ENCODE data around the gene FAM20C. TPM values are rescaled to one million over a fixed set of nuclear protein-coding genes. Genes with fewer than 3 reads are reported as not detected.

The FAM20C gene
- total RNA-seq, 1 experiment from 2014 or later, result 62.6 TPM

- Mint-ChIP-seq H3K27me3 (ENCODE audit: low read depth) (peaks cover 1% of the 10 kb centered on the region; the same call in 1 of the 2 replicates), H3K4me3 (no peak overlapping the region; a peak in 1 of 5 replicates), H3K9me3 (no peaks in the 10 kb centered on the region; a peak in 1 of 5 replicates), H3K4me1 (peaks cover 35% of the 10 kb centered on the region in 2 experiments), H3K36me3 (ENCODE audit: insufficient read depth in 1 of 3, low read depth in 3 of 3) (peaks cover 47 to 64% (median 51%) of the 10 kb centered on the region in 3 experiments), H3K27ac (no peak overlapping the region; a peak in 1 of 7 replicates)
- no peak overlapping the region for H2AK5ac ChIP-seq (ENCODE audit: insufficient read length, low read length)
- no peaks in the 10 kb centered on the region for H3K79me1 ChIP-seq (ENCODE audit: insufficient read depth, low read depth, low read length, poor library complexity, severe bottlenecking)
- no peak overlapping the region for H2BK12ac ChIP-seq (ENCODE audit: insufficient read length, low read depth, low read length)
- H3K4ac ChIP-seq (ENCODE audit: low read depth, low read length), result no peak overlapping the region
- peaks cover 2% of the 10 kb centered on the region; the same call in 1 of the 2 replicates for H3K79me2 ChIP-seq (ENCODE audit: insufficient read depth, low read length)
- no peak overlapping the region for H3K18ac ChIP-seq (ENCODE audit: insufficient read length, low read depth, low read length)
- H4K8ac ChIP-seq (replicated peaks; ENCODE audit: insufficient read length, low read depth, low read length), result no peak overlapping the region
- H3K9ac ChIP-seq (ENCODE audit: extremely low read depth, insufficient read length, low read length), result no peak overlapping the region
- no peaks in the 10 kb centered on the region for H4K20me1 ChIP-seq (ENCODE audit: control insufficient read depth, insufficient read depth, insufficient read length)
- no peaks in the 10 kb centered on the region for H3K9me3 ChIP-seq (ENCODE audit: control insufficient read depth, low read depth, low read length)
- H2BK120ac ChIP-seq (ENCODE audit: low read depth, low read length, poor library complexity, severe bottlenecking), result no peak overlapping the region
- no peak overlapping the region for H3T11ph ChIP-seq (ENCODE audit: low read length)
- H3K27me3 ChIP-seq (ENCODE audit: insufficient read depth, low read length), result no peaks in the 10 kb centered on the region
- no peaks in the 10 kb centered on the region; the same call in 1 of the 2 replicates for H3K4me1 ChIP-seq (ENCODE audit: insufficient read depth, low read length)
- no CpG with 5 or more reads among the region's 5 CpGs for WGBS (ENCODE audit: extremely low coverage, insufficient read length, low lambda C conversion rate)
- no peak overlapping the region for H3K23ac ChIP-seq (ENCODE audit: insufficient read length, low read depth, low read length)
- no peak overlapping the region for H2AFZ ChIP-seq (ENCODE audit: low read length)
- TF ChIP-seq CTCF (conservative IDR thresholded peaks at IDR 0.05), result no peak
- H4K5ac ChIP-seq (ENCODE audit: insufficient read length, low read depth, low read length), result no peak overlapping the region
- no peak overlapping the region for H4K91ac ChIP-seq (ENCODE audit: insufficient read length, low read depth, low read length)
- no peak overlapping the region for H3K27ac ChIP-seq (ENCODE audit: insufficient read length, low read depth, low read length)
- DNase-seq, result no peak
- no peak overlapping the region for H2BK20ac ChIP-seq (ENCODE audit: low read depth, low read length, poor library complexity, severe bottlenecking)
- no peak overlapping the region for H2BK15ac ChIP-seq (ENCODE audit: low read depth, low read length)
- H3K23me2 ChIP-seq (ENCODE audit: insufficient read length, low read depth, low read length, poor library complexity, severe bottlenecking), result peaks cover 17% of the 10 kb centered on the region
- no peak overlapping the region for H3K4me2 ChIP-seq (ENCODE audit: insufficient read depth, insufficient read length, low read length)
- no peak overlapping the region for H3K14ac ChIP-seq (ENCODE audit: insufficient read depth, low read length)
- no peak overlapping the region for H2BK5ac ChIP-seq (ENCODE audit: insufficient read length, low read length)
- H3K56ac ChIP-seq (ENCODE audit: insufficient read length, low read depth, low read length), result no peak overlapping the region
Observed at GRCh38 chr7:196283-196682, 3.9 kb downstream of the FAM20C start.
